ENCODE measurements around the gene TTLL8. TPM values are rescaled to one million over a fixed set of nuclear protein-coding genes. Genes with fewer than 3 reads are reported as not detected.

The TTLL8 gene
- total RNA-seq, 1 experiment from 2014 or later, result not detected

- Mint-ChIP-seq H3K4me1 (no peaks in the 10 kb centered on the region), H3K36me3 (ENCODE audit: insufficient read depth in 1 of 3, low read depth in 3 of 3) (no peaks in the 10 kb centered on the region), H3K27me3 (ENCODE audit: low read depth) (peaks cover 42% of the 10 kb centered on the region), H3K9me3 (no peaks in the 10 kb centered on the region), H3K27ac (no peak overlapping the region), H3K4me3 (no peak overlapping the region)
- Histone ChIP-seq H4K91ac (ENCODE audit: insufficient read length, low read depth, low read length) (no peak overlapping the region), H3K14ac (ENCODE audit: insufficient read depth, low read length) (no peak overlapping the region), H3K27me3 (ENCODE audit: insufficient read depth, low read length) (peaks cover 2% of the 10 kb centered on the region; the same call in 1 of the 2 replicates), H3K79me1 (ENCODE audit: insufficient read depth, low read depth, low read length, poor library complexity, severe bottlenecking) (no peaks in the 10 kb centered on the region), H2AK5ac (ENCODE audit: insufficient read length, low read length) (no peak overlapping the region), H2BK12ac (ENCODE audit: insufficient read length, low read depth, low read length) (no peak overlapping the region), H2BK15ac (ENCODE audit: low read depth, low read length) (no peak overlapping the region), H2BK120ac (ENCODE audit: low read depth, low read length, poor library complexity, severe bottlenecking) (no peak overlapping the region), H3K4me1 (ENCODE audit: insufficient read depth, low read length) (no peaks in the 10 kb centered on the region), H2BK20ac (ENCODE audit: low read depth, low read length, poor library complexity, severe bottlenecking) (no peak overlapping the region), H3K23ac (ENCODE audit: insufficient read length, low read depth, low read length) (no peak overlapping the region), H2BK5ac (ENCODE audit: insufficient read length, low read length) (no peak overlapping the region), H4K8ac (replicated peaks; ENCODE audit: insufficient read length, low read depth, low read length) (no peak overlapping the region), H3K18ac (ENCODE audit: insufficient read length, low read depth, low read length) (no peak overlapping the region), H3K79me2 (ENCODE audit: insufficient read depth, low read length) (no peaks in the 10 kb centered on the region), H2AFZ (ENCODE audit: low read length) (no peak overlapping the region), H3K9ac (ENCODE audit: extremely low read depth, insufficient read length, low read length) (no peak overlapping the region), H4K20me1 (ENCODE audit: control insufficient read depth, insufficient read depth, insufficient read length) (no peaks in the 10 kb centered on the region), H3K4me2 (ENCODE audit: insufficient read depth, insufficient read length, low read length) (no peak overlapping the region), H3T11ph (ENCODE audit: low read length) (no peak overlapping the region), H3K56ac (ENCODE audit: insufficient read length, low read depth, low read length) (no peak overlapping the region), H3K4ac (ENCODE audit: low read depth, low read length) (no peak overlapping the region), H4K5ac (ENCODE audit: insufficient read length, low read depth, low read length) (no peak overlapping the region), H3K9me3 (ENCODE audit: control insufficient read depth, low read depth, low read length) (no peaks in the 10 kb centered on the region), H3K23me2 (ENCODE audit: insufficient read length, low read depth, low read length, poor library complexity, severe bottlenecking) (peaks cover 4% of the 10 kb centered on the region), H3K27ac (ENCODE audit: insufficient read length, low read depth, low read length) (no peak overlapping the region)
- no CpG with 5 or more reads among the region's 13 CpGs for WGBS (ENCODE audit: extremely low coverage, insufficient read length, low lambda C conversion rate)
- no peak for TF ChIP-seq CTCF (conservative IDR thresholded peaks at IDR 0.05)
- no peak for DNase-seq
These were observed 32.1 kb downstream of the TTLL8 start for GRCh38 chr22:50025993-50026392.
